Pancreas (tissue), 10 donors: ENCODE measurements around the gene METTL5. TPM values are rescaled to one million over a fixed set of nuclear protein-coding genes. Genes with fewer than 3 reads are reported as not detected.
A peak's percentile ranks its signal among the peaks of the same experiment; 100 is the strongest.

Experiments used
- ATAC-seq, 4 donors: fragments of 200-7000 bp; cut with Tn5 transposase; one replicate each; pipeline versions ENCODE4 v1.8.0 to v1.9.1; 2020; ENCODE audit warnings: mild to moderate bottlenecking in 4 of 4, moderate library complexity in 4 of 4
- DNase-seq, 6 donors: peaks; one replicate each; pipeline ENCODE4 v3.0.0-alpha.2; 2020
- FAIRE-seq: peaks from 2 replicates; lab custom pipeline; 2012; peaks lifted over from hg19 to GRCh38; lab: Jason Lieb, UNC
- H3K27ac ChIP-seq, 4 donors: fragments of 200-600 bp; sonication (generic); 1 replicate in 3 of 4; 2 replicates in 1 of 4; pipeline versions ENCODE4 v1.5.0 to v1.8.0; 2020
- H3K27me3 ChIP-seq, 4 donors: fragments of 200-600 bp; one replicate each; pipeline ENCODE4 v1.8.0; 2021
- H3K36me3 ChIP-seq, 3 donors: fragments of 200-600 bp; sonication (generic) in 1 of 3; one replicate each; pipeline versions ENCODE4 v1.5.0 to v1.8.0; 2020 to 2021
- H3K4me1 ChIP-seq, 3 donors: fragments of 200-600 bp; one replicate each; pipeline ENCODE4 v1.8.0; 2021
- H3K4me3 ChIP-seq, 4 donors: fragments of 200-600 bp; sonication (generic) in 2 of 4; one replicate each; pipeline versions ENCODE4 v1.5.0 to v1.8.0; 2020 to 2021
- H3K9me3 ChIP-seq, 4 donors: fragments of 200-600 bp; one replicate each; pipeline ENCODE4 v1.8.0; 2021
- WGBS, 2 donors: extraction: QIAGEN DNeasy Blood & Tissue Kit; methylation state at CpG; one replicate each; pipeline ENCODE4 v1.1.7; 2013; 5-methylcytosine and 5-hydroxymethylcytosine counted together
- intact Hi-C, 3 donors: fragments of 100-400 bp; cut with DNase I; formaldehyde crosslinking; loops; one replicate each; pipeline versions ENCODE4 v1.11.1 to v1.14.2; 2022
- polyA plus RNA-seq, 2 donors: library from polyadenylated mRNA; stranded (reverse); fragments of 200-250 nt; gene quantifications; one replicate each; pipeline ENCODE4 v1.2.3, GENCODE V29; 2013
- total RNA-seq, 6 donors: library from RNA; stranded (reverse); fragmentation: NEBNext Ultra II Directional in 4 of 6; extraction: Animal tissue kit (Norgen Biotek cat#: 25700) in 4 of 6; gene quantifications; one replicate each; pipeline versions ENCODE4 v1.2.1 to v1.2.4, GENCODE V29; 2021 to 2023
- TF ChIP-seq, protein P1 (sequence below), 4 donors: fragments of 200-600 bp; sonication (generic) in 3 of 4; IDR thresholded peaks; one replicate each; pipeline versions ENCODE4 v1.5.0 to v1.8.0; 2021; ENCODE audit warnings: antibody characterized with exemption in 4 of 4
- donor health status: healthy with polysubstance abuse.
- donor health status: DM: no; HTN: no; CAD: no; lungs with moderate emphysema.
- donor health status: DM: no; HTN: no; CAD: no.
- donor health status: control.
- donor health status: control.
- donor health status: Bipolar disorder and iron deficiency.
- donor health status: DM: yes; HTN: yes; CAD: no.
- donor health status: DM: no; HTN: no; CAD: no.
- donor health status: DM: no; HTN: no; CAD: no.
- donor health status: DM: yes; HTN: yes; CAD: no.

Gene METTL5
- total and polyA plus RNA-seq, 8 donors = 29.7 to 41.3 (median 33.8) TPM

DNA sequence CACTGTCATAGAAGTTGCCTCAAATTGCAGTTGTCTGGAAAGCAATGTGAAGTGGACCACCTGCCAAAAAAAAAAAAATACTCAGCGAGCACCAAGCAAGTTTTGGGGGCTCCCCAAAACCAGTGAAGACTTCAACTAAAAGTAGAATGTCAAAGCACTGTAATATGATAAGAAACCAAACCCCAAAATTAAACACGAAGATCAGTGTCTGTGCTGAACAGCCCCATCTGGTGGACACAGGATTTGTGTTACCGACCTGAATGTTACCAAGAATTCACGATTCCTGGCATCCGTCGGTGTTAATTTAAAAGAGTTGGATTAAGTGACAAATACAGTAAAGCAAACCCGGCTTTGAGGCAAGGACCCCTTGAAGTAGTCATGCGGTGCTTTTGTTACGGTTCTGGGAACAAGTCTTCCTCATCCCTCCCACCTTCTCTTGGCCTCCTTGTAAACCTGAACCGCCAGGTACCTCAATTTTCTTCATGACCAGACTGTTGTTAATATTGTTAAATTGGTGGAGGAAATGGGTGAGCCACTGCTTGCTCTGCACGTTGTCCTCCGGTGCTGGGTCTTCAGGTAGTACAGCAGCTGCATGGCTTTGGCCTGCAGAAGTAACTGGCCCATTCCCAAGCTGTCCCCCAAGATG, 57.3 kb downstream of the METTL5 start:
- intact Hi-C loops = no loop called here
- H3K36me3 ChIP-seq = no peaks in the 10 kb centered on the region
- H3K4me3 ChIP-seq = no peak overlapping the region
- no peak for FAIRE-seq
- H3K4me1 ChIP-seq = no peaks in the 10 kb centered on the region
- WGBS, 2 donors = 15 to 17% methylated on average over 12 of the region's 12 CpGs
- H3K27me3 ChIP-seq = peaks cover 0 to 8% (median 2%) of the 10 kb centered on the region in 4 donors
- DNase-seq = peak in 5 of 6 donors; percentile 29 to 66 (median 50)
- no peak overlapping the region for H3K27ac ChIP-seq
- ATAC-seq = peak; percentile 77 to 90 (median 86)
- TF ChIP-seq, protein P1, sequence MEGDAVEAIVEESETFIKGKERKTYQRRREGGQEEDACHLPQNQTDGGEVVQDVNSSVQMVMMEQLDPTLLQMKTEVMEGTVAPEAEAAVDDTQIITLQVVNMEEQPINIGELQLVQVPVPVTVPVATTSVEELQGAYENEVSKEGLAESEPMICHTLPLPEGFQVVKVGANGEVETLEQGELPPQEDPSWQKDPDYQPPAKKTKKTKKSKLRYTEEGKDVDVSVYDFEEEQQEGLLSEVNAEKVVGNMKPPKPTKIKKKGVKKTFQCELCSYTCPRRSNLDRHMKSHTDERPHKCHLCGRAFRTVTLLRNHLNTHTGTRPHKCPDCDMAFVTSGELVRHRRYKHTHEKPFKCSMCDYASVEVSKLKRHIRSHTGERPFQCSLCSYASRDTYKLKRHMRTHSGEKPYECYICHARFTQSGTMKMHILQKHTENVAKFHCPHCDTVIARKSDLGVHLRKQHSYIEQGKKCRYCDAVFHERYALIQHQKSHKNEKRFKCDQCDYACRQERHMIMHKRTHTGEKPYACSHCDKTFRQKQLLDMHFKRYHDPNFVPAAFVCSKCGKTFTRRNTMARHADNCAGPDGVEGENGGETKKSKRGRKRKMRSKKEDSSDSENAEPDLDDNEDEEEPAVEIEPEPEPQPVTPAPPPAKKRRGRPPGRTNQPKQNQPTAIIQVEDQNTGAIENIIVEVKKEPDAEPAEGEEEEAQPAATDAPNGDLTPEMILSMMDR (IDR thresholded peaks at IDR 0.05) = peak; percentile 36 to 64 (median 58)
- H3K9me3 ChIP-seq = no peaks in the 10 kb centered on the region

DNA sequence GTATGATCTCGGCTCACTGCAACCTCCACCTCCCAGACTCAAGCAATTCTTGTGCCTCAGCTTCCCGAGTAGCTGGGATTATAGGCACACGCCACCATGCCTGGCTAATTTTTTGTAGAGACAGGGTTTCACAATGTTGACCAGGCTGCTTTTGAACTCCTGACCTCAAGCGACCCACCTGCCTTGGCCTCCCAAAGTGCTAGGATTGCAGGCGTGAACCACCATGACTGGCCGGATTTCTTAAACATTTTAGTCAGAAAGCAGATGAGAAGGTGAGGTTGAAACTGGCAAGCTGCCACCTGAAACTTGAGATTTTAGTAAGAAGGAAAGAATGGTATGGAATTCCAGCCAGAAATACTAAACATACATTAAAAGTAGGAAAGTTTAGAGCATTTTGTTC, 59.2 kb downstream of the METTL5 start:
- H3K27me3 ChIP-seq = peaks cover 0 to 8% (median 2%) of the 10 kb centered on the region in 4 donors
- H3K4me1 ChIP-seq = peaks cover 0 to 6% (median 0%) of the 10 kb centered on the region in 3 donors
- TF ChIP-seq, protein P1 (IDR thresholded peaks at IDR 0.05) = no peak
- no peaks in the 10 kb centered on the region for H3K36me3 ChIP-seq
- 74 to 83% methylated on average over 6 of the region's 6 CpGs for WGBS, 2 donors
- intact Hi-C loops = no loop called here
- H3K9me3 ChIP-seq = no peaks in the 10 kb centered on the region
- H3K4me3 ChIP-seq = no peak overlapping the region
- ATAC-seq (no peak), DNase-seq (no peak), FAIRE-seq (no peak)
- H3K27ac ChIP-seq = no peak overlapping the region

- intact Hi-C loops = no loop called here
- Histone ChIP-seq H3K36me3 (no peaks in the 10 kb centered on the region), H3K9me3 (no peaks in the 10 kb centered on the region), H3K27ac (peak overlapping the region in 1 of 4 donors; percentile 17), H3K4me1 (peaks cover 0 to 6% (median 0%) of the 10 kb centered on the region in 3 donors), H3K4me3 (no peak overlapping the region), H3K27me3 (no peaks in the 10 kb centered on the region)
- DNase-seq = no peak
- TF ChIP-seq, protein P1 (IDR thresholded peaks at IDR 0.05) = no peak
- no peak for FAIRE-seq
- peak in 3 of 4 donors; percentile 24 to 40 (median 29) for ATAC-seq
- 34 to 44% methylated on average over 6 of the region's 6 CpGs for WGBS, 2 donors
Measured at GRCh38 chr2:169761970-169762292, 62.8 kb downstream of the METTL5 start.

Other genes with a start within 250 kb of the METTL5 start
- 10 to 100 TPM; 17.0 to 25.1 (median 21.1) TPM for gene PPIG, start 240.6 kb downstream of the METTL5 start, total RNA-seq
- 10 to 100 TPM; 23.0 to 30.0 TPM for gene PPIG, start 240.6 kb downstream of the METTL5 start, polyA plus RNA-seq
- under 1 TPM in 4 of 6 donors, not detected in 2; 0.09 to 0.47 (median 0.20) TPM for gene CFAP210, start 130.5 kb downstream of the METTL5 start, total RNA-seq
- gene CFAP210, start 130.5 kb downstream of the METTL5 start, polyA plus RNA-seq = under 1 TPM; 0.15 to 0.73 TPM
- gene PHOSPHO2, start 130.4 kb downstream of the METTL5 start, total RNA-seq = 1 to 10 TPM; 2.2 to 5.9 (median 3.3) TPM
- gene PHOSPHO2, start 130.4 kb downstream of the METTL5 start, polyA plus RNA-seq = 1 to 10 TPM; 1.9 to 2.4 TPM
- 1 to 10 TPM; 2.2 to 6.9 (median 3.1) TPM for gene KLHL23, start 91.1 kb downstream of the METTL5 start, total RNA-seq
- gene KLHL23, start 91.1 kb downstream of the METTL5 start, polyA plus RNA-seq = 1 to 10 TPM; 1.7 to 3.4 TPM
- 10 to 100 TPM; 14.1 to 36.7 (median 25.0) TPM for gene SSB, start 26.0 kb downstream of the METTL5 start, total RNA-seq
- 10 to 100 TPM; 24.7 to 59.6 TPM for gene SSB, start 26.0 kb downstream of the METTL5 start, polyA plus RNA-seq
- 10 to 100 TPM; 19.0 to 26.8 (median 21.3) TPM for gene UBR3, start 2.5 kb upstream of the METTL5 start, total RNA-seq
- gene UBR3, start 2.5 kb upstream of the METTL5 start, polyA plus RNA-seq = 10 to 100 TPM in 1 of 2 donors, 1 to 10 TPM in 1; 7.3 to 16.6 TPM